Natural killer cell (primary cell): ENCODE measurements around the gene PRKCB. TPM values are rescaled to one million over a fixed set of nuclear protein-coding genes. Genes with fewer than 3 reads are reported as not detected.

Source experiments
- ATAC-seq, 3 donors: fragments of 150-1000 bp in 2 of 3; fragments of 200-7000 bp in 1 of 3; cut with Tn5 transposase; 1 replicate in 1 of 3; 2 replicates in 2 of 3; pipeline ENCODE4 v1.10.0; 2021; ENCODE audit warnings: mild to moderate bottlenecking in 2 of 3, moderate library complexity in 2 of 3
- DNase-seq, 2 donors: peaks; one replicate each; pipeline versions ENCODE4 v3.0.0 to v3.0.0-alpha.2; 2013 to 2021; ENCODE audit warnings: mixed read lengths in 1 of 2
- H3K27ac ChIP-seq: one replicate; pipeline ENCODE4 v1.5.1; 2013; ENCODE audit warnings: mild to moderate bottlenecking, low read length
- H3K27me3 ChIP-seq: one replicate; pipeline ENCODE4 v1.6.1; 2013; ENCODE audit warnings: low read length; ENCODE audit not compliant: control insufficient read depth, insufficient read depth
- H3K36me3 ChIP-seq: one replicate; pipeline ENCODE4 v1.6.1; 2013; ENCODE audit warnings: low read length; ENCODE audit not compliant: control insufficient read depth, insufficient read depth
- H3K4me1 ChIP-seq: one replicate; pipeline ENCODE4 v1.6.1; 2013; ENCODE audit warnings: low read length; ENCODE audit not compliant: control insufficient read depth, insufficient read depth
- H3K4me3 ChIP-seq: one replicate; pipeline ENCODE4 v1.5.1; 2013; ENCODE audit warnings: low read length
- H3K9me3 ChIP-seq: one replicate; pipeline ENCODE4 v1.6.1; 2013; ENCODE audit warnings: low read length; ENCODE audit not compliant: control insufficient read depth, insufficient read depth
- H3K27ac Mint-ChIP-seq, 2 donors: one replicate each; pipeline ENCODE4 v1.8.0; 2022; ENCODE audit warnings: mild to moderate bottlenecking in 2 of 2, mixed read lengths in 2 of 2, moderate library complexity in 1 of 2
- H3K27me3 Mint-ChIP-seq, 2 donors: one replicate each; pipeline ENCODE4 v1.8.0; 2022; ENCODE audit warnings: low read depth in 2 of 2, mixed read lengths in 2 of 2
- H3K36me3 Mint-ChIP-seq: one replicate; pipeline ENCODE4 v1.8.0; 2022; ENCODE audit warnings: mixed read lengths
- H3K4me1 Mint-ChIP-seq, 2 donors: one replicate each; pipeline ENCODE4 v1.8.0; 2022; ENCODE audit warnings: mixed read lengths in 2 of 2
- H3K4me3 Mint-ChIP-seq: one replicate; pipeline ENCODE4 v1.8.0; 2022; ENCODE audit warnings: mild to moderate bottlenecking, moderate library complexity, mixed read lengths
- H3K9me3 Mint-ChIP-seq, 2 donors: one replicate each; pipeline ENCODE4 v1.8.0; 2022; ENCODE audit warnings: mixed read lengths in 2 of 2
- WGBS: methylation state at CpG from one replicate; pipeline ENCODE4 v1.1.7; 2013; ENCODE audit warnings: missing lambda C conversion rate; ENCODE audit not compliant: insufficient coverage; 5-methylcytosine and 5-hydroxymethylcytosine counted together
- intact Hi-C: fragments of 100-400 bp; cut with micrococcal nuclease; formaldehyde crosslinking; loops from one replicate; pipeline ENCODE4 v1.14.2; 2022
- total RNA-seq, 4 donors: library from RNA; stranded (reverse); fragments of 120-200 nt in 1 of 4; gene quantifications; one replicate each; pipeline versions ENCODE4 v1.2.3 to v1.2.4, GENCODE V29; 2013 to 2022
- TF ChIP-seq, protein P1 (sequence below): fragments of 200-600 bp; IDR thresholded peaks from one replicate; pipeline ENCODE4 v1.8.0; 2022; ENCODE audit warnings: antibody characterized with exemption

The PRKCB gene
- total RNA-seq, 3 donors from 2014 or later (not counting 1 experiment from before 2014, with no cell fraction given), result 182 to 222 (median 183) TPM

DNA sequence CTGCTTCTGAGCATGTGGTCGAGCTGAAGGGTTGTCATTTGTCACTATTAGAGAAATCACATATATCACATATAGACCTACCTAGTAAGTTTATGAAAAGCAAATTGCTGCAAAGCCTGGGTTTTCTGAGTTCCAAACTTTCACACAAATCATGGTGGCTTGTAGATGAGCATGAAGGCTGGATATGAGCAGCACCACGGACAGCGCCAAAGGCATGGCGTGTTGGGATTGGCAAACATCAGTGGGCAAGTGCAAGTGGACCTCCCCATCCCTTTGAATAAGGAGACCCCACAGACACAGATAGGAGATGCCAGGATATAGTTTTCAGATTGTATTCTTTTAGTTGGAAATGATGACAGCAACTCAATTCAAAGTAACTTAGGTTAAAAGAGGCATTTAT, 342.7 kb downstream of the PRKCB start:
- Histone ChIP-seq H3K27me3 (no peaks in the 10 kb centered on the region), H3K27ac (no peak overlapping the region), H3K4me1 (no peaks in the 10 kb centered on the region), H3K4me3 (no peak overlapping the region), H3K36me3 (peaks cover 54% of the 10 kb centered on the region), H3K9me3 (no peaks in the 10 kb centered on the region)
- no peak for ATAC-seq
- Mint-ChIP-seq H3K4me3 (no peak overlapping the region), H3K9me3 (no peaks in the 10 kb centered on the region), H3K36me3 (peaks cover 14% of the 10 kb centered on the region), H3K4me1 (peaks cover 0 to under 1% of the 10 kb centered on the region in 2 donors), H3K27ac (no peak overlapping the region), H3K27me3 (no peaks in the 10 kb centered on the region)
- DNase-seq, result peak in 1 of 2 donors; percentile 8
- TF ChIP-seq, protein P1, sequence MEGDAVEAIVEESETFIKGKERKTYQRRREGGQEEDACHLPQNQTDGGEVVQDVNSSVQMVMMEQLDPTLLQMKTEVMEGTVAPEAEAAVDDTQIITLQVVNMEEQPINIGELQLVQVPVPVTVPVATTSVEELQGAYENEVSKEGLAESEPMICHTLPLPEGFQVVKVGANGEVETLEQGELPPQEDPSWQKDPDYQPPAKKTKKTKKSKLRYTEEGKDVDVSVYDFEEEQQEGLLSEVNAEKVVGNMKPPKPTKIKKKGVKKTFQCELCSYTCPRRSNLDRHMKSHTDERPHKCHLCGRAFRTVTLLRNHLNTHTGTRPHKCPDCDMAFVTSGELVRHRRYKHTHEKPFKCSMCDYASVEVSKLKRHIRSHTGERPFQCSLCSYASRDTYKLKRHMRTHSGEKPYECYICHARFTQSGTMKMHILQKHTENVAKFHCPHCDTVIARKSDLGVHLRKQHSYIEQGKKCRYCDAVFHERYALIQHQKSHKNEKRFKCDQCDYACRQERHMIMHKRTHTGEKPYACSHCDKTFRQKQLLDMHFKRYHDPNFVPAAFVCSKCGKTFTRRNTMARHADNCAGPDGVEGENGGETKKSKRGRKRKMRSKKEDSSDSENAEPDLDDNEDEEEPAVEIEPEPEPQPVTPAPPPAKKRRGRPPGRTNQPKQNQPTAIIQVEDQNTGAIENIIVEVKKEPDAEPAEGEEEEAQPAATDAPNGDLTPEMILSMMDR, result no peak
- 100% methylated on average over 4 of the region's 4 CpGs for WGBS
- intact Hi-C loops, result no loop called here

- H3K4me1 Mint-ChIP-seq, result no peaks in the 10 kb centered on the region
- no peaks in the 10 kb centered on the region for H3K9me3 Mint-ChIP-seq
- 97% methylated on average over 8 of the region's 8 CpGs for WGBS
- H3K27me3 Mint-ChIP-seq, result no peaks in the 10 kb centered on the region
- Histone ChIP-seq H3K4me3 (no peak overlapping the region), H3K9me3 (no peaks in the 10 kb centered on the region), H3K27me3 (no peaks in the 10 kb centered on the region), H3K4me1 (no peaks in the 10 kb centered on the region), H3K27ac (no peak overlapping the region), H3K36me3 (peaks cover 44% of the 10 kb centered on the region)
- no peak overlapping the region for H3K27ac Mint-ChIP-seq
- TF ChIP-seq, protein P1, result no peak
- H3K36me3 Mint-ChIP-seq, result no peaks in the 10 kb centered on the region
- DNase-seq (no peak), ATAC-seq (no peak)
- no peak overlapping the region for H3K4me3 Mint-ChIP-seq
- intact Hi-C loops, result no loop called here
These were observed 344.7 kb downstream of the PRKCB start for GRCh38 chr16:24180451-24180850.

- H3K27me3 Mint-ChIP-seq, result no peaks in the 10 kb centered on the region
These were observed 352.3 kb downstream of the PRKCB start for GRCh38 chr16:24188021-24188542.

More at GRCh38 chr16:24188021-24188542, 352.3 kb downstream of the PRKCB start:
- ATAC-seq (no peak), DNase-seq (no peak)
- Histone ChIP-seq H3K36me3 (peaks cover 52% of the 10 kb centered on the region), H3K4me3 (no peak overlapping the region), H3K4me1 (no peaks in the 10 kb centered on the region), H3K27ac (no peak overlapping the region), H3K27me3 (no peaks in the 10 kb centered on the region), H3K9me3 (no peaks in the 10 kb centered on the region)
- peak overlapping the region; percentile 35 to 79 for H3K27ac Mint-ChIP-seq
- H3K4me3 Mint-ChIP-seq, result no peak overlapping the region
- intact Hi-C loops, result no loop called here
- TF ChIP-seq, protein P1, result no peak
- 95% methylated on average over 9 of the region's 9 CpGs for WGBS
- H3K9me3 Mint-ChIP-seq, result no peaks in the 10 kb centered on the region
- peaks cover 18 to 23% of the 10 kb centered on the region in 2 donors for H3K4me1 Mint-ChIP-seq
- peaks cover 16% of the 10 kb centered on the region for H3K36me3 Mint-ChIP-seq
